GM19238 (cell line): ENCODE data around the gene FAM187B.
A peak's percentile ranks its signal among the peaks of the same experiment; 100 is the strongest.
"Not testable (repeated sequence)": the region's sequence is repeated elsewhere in the genome, so short reads cannot be mapped to it uniquely, and the experiment has no call there.

ENCODE experiments used
- DNase-seq: peaks from one replicate; pipeline ENCODE4 v3.0.0; 2011; ENCODE audit warnings: low spot score; ENCODE audit not compliant: insufficient read length

FAM187B gene

GRCh38 chr19:35213663-35214632 lies 14.6 kb downstream of the FAM187B start:
- peak; percentile 29 for DNase-seq

GRCh38 chr19:35212241-35212640 lies 16.3 kb downstream of the FAM187B start:
- DNase-seq: no peak

- DNase-seq: no peak
These were observed 16.9 kb downstream of the FAM187B start for GRCh38 chr19:35211545-35212230.

GRCh38 chr19:35209646-35210045 lies 18.9 kb downstream of the FAM187B start:
- no peak for DNase-seq

GRCh38 chr19:35208121-35208520 lies 20.4 kb downstream of the FAM187B start:
- DNase-seq: no peak

- DNase-seq: no peak
These were observed 21.1 kb downstream of the FAM187B start for GRCh38 chr19:35207391-35207871.

- DNase-seq: no peak
These were observed 21.7 kb downstream of the FAM187B start for GRCh38 chr19:35206855-35207254.

GRCh38 chr19:35206379-35206778 lies 22.2 kb downstream of the FAM187B start:
- DNase-seq: no peak

- no peak for DNase-seq
These were observed 22.7 kb downstream of the FAM187B start for GRCh38 chr19:35205733-35206323.

GRCh38 chr19:35204799-35205732 lies 23.5 kb downstream of the FAM187B start:
- peak; percentile 42 for DNase-seq

GRCh38 chr19:35202722-35203688 lies 25.5 kb downstream of the FAM187B start:
- DNase-seq: no peak

GRCh38 chr19:35199481-35199880 lies 29.1 kb downstream of the FAM187B start:
- DNase-seq: no peak

- DNase-seq: not testable (repeated sequence)
These were observed 31.7 kb downstream of the FAM187B start for GRCh38 chr19:35196861-35197260.

- no peak for DNase-seq
These were observed 32.7 kb downstream of the FAM187B start for GRCh38 chr19:35195830-35196229.

- no peak for DNase-seq
These were observed 34.2 kb downstream of the FAM187B start for GRCh38 chr19:35194012-35194984.

- no peak for DNase-seq
These were observed 43.7 kb downstream of the FAM187B start for GRCh38 chr19:35184884-35185283.

- DNase-seq: no peak
These were observed 44.3 kb downstream of the FAM187B start for GRCh38 chr19:35184267-35184666.

- no peak for DNase-seq
These were observed 47.2 kb downstream of the FAM187B start for GRCh38 chr19:35181387-35181786.
